ENCODE data around the gene THAP12.
"Not testable (repeated sequence)": the region's sequence is repeated elsewhere in the genome, so short reads cannot be mapped to it uniquely, and the experiment has no call there.

GRCh38 chr11:76401484-76401883 lies 20.6 kb upstream of the THAP12 start:
- TF ChIP-seq POLR2A, POLR2AphosphoS5, TAF1, POU2F2 (IDR thresholded peaks at IDR 0.05; ENCODE audit: low read depth, low read length): not testable (repeated sequence)

Measured in GM12891 (cell line).